WTC11 (cell line): Measurements from ENCODE around the gene LIN7B.

ENCODE experiments used
- CBFB ChIP-seq: sonication (generic); formaldehyde crosslinking; IDR thresholded peaks from 2 replicates; pipeline ENCODE4 v1.8.1; 2022; ENCODE audit warnings: mild to moderate bottlenecking, low read depth, missing genetic modification reagents
- CREM ChIP-seq: sonication (generic); formaldehyde crosslinking; IDR thresholded peaks from 2 replicates; pipeline ENCODE4 v1.8.1; 2022; ENCODE audit warnings: mild to moderate bottlenecking, missing genetic modification reagents, moderate library complexity
- ESRRA ChIP-seq: sonication (generic); formaldehyde crosslinking; IDR thresholded peaks from 2 replicates; pipeline ENCODE4 v1.8.1; 2022; ENCODE audit warnings: mild to moderate bottlenecking, missing genetic modification reagents, borderline replicate concordance
- FOXK1 ChIP-seq: sonication (generic); formaldehyde crosslinking; IDR thresholded peaks from 2 replicates; pipeline ENCODE4 v1.8.0; 2022; ENCODE audit warnings: mild to moderate bottlenecking, moderate library complexity, missing genetic modification reagents
- FOXP1 ChIP-seq: sonication (generic); formaldehyde crosslinking; IDR thresholded peaks from 2 replicates; pipeline ENCODE4 v1.8.0; 2022; ENCODE audit warnings: missing genetic modification reagents, mild to moderate bottlenecking, moderate library complexity, borderline replicate concordance
- GABPB1 ChIP-seq: sonication (generic); formaldehyde crosslinking; IDR thresholded peaks from 2 replicates; pipeline ENCODE4 v1.8.1; 2023; ENCODE audit warnings: mild to moderate bottlenecking, missing genetic modification reagents
- MYBL2 ChIP-seq: sonication (generic); formaldehyde crosslinking; IDR thresholded peaks from 2 replicates; pipeline ENCODE4 v1.8.1; 2023; ENCODE audit warnings: mild to moderate bottlenecking, moderate library complexity, missing genetic modification reagents
- RELA ChIP-seq: sonication (generic); formaldehyde crosslinking; IDR thresholded peaks from 2 replicates; pipeline ENCODE4 v1.8.1; 2022; ENCODE audit warnings: missing genetic modification reagents, mild to moderate bottlenecking, borderline replicate concordance
- RORB ChIP-seq: fragments of 250-450 bp; sonication (Bioruptor Pico); IDR thresholded peaks from 2 replicates; pipeline ENCODE4 v1.9.0; 2021; ENCODE audit warnings: mild to moderate bottlenecking
- SP1 ChIP-seq: sonication (generic); formaldehyde crosslinking; conservative IDR thresholded peaks from 2 replicates; pipeline ENCODE4 v1.8.1; 2022; ENCODE audit warnings: missing genetic modification reagents
- ZNF121 ChIP-seq: sonication (generic); formaldehyde crosslinking; IDR thresholded peaks from 2 replicates; pipeline ENCODE4 v1.8.0; 2023; ENCODE audit warnings: missing genetic modification reagents
- ZNF423 ChIP-seq: fragments of 250-450 bp; sonication (Bioruptor Pico); IDR thresholded peaks from 2 replicates; pipeline ENCODE4 v2.1.2; 2022; ENCODE audit warnings: mild to moderate bottlenecking, moderate library complexity
- TF ChIP-seq, protein P1 (sequence below): fragments of 200-600 bp; IDR thresholded peaks from 2 replicates; pipeline ENCODE4 v1.8.0; 2022; ENCODE audit warnings: antibody characterized with exemption
- TF ChIP-seq, protein P2 (sequence below): sonication (generic); formaldehyde crosslinking; IDR thresholded peaks from 2 replicates; pipeline ENCODE4 v1.8.0; 2022; ENCODE audit warnings: mild to moderate bottlenecking, missing genetic modification reagents

DNA sequence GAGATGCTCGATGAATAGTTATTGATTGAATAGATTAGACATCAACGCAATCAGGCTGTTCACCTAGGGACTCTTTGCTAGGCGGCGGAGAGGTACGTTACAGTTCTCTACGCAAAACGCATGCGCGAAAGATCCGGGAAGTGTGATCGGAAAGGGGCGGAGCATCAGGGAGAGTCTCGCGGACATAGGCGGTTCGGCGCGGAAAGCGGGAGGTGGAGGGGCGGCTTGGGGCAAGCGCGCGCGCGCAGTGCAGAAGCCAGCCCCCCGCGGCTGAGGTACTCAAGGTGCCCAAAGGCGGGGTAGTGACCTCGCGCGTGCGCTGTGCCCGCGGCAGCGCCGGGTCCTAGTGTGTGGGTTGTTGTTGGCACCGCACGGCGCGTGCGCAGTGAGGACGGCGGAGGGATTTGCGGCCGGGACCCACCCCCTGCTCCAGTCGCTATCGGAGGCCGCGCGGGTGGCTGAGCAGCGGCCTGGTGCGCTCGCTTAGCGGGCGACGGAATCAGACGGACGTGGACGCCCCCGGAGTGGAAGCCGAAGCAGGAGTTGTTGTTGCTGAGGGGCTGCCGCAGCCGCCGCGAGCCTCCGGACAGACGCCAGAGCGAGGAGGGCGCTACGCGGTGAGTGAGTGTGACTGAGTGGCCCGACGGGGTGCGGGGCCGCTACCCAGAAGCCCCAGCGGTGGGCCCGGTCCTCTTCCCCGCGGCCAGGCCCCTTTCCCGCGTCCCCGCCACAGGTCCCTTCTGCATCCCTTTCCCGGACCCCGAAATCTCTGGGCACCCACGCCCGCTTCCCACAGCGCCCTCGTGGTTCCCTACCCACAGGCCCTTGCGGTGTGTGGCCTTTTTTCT lies 28.9 kb upstream of the LIN7B start, which contains the start of gene SNRNP70:
- TF ChIP-seq, protein P1, sequence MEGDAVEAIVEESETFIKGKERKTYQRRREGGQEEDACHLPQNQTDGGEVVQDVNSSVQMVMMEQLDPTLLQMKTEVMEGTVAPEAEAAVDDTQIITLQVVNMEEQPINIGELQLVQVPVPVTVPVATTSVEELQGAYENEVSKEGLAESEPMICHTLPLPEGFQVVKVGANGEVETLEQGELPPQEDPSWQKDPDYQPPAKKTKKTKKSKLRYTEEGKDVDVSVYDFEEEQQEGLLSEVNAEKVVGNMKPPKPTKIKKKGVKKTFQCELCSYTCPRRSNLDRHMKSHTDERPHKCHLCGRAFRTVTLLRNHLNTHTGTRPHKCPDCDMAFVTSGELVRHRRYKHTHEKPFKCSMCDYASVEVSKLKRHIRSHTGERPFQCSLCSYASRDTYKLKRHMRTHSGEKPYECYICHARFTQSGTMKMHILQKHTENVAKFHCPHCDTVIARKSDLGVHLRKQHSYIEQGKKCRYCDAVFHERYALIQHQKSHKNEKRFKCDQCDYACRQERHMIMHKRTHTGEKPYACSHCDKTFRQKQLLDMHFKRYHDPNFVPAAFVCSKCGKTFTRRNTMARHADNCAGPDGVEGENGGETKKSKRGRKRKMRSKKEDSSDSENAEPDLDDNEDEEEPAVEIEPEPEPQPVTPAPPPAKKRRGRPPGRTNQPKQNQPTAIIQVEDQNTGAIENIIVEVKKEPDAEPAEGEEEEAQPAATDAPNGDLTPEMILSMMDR, result no peak
- TF ChIP-seq CREM (peak; percentile 43; the same call in 1 of the 2 replicates), ZNF121 (CRISPR knock-in tag) (no peak), FOXP1 (CRISPR knock-in tag) (peak; percentile 97), SP1 (peak; percentile 97), ZNF423 (CRISPR knock-in tag) (no peak), FOXK1 (CRISPR knock-in tag) (peak; percentile 98), ESRRA (peak; percentile 70; the same call in 1 of the 2 replicates), CBFB (CRISPR knock-in tag) (no peak), GABPB1 (CRISPR knock-in tag) (no peak; the same call in 1 of the 2 replicates), MYBL2 (CRISPR knock-in tag) (peak; percentile 90), RELA (CRISPR knock-in tag) (no peak), RORB (CRISPR knock-in tag) (no peak)
- TF ChIP-seq, protein P2, sequence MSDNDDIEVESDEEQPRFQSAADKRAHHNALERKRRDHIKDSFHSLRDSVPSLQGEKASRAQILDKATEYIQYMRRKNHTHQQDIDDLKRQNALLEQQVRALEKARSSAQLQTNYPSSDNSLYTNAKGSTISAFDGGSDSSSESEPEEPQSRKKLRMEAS (CRISPR knock-in tag), result peak; percentile 85
